Upper lobe of right lung (tissue), 1 donor: ENCODE measurements around the gene AK1. TPM values are rescaled to one million over a fixed set of nuclear protein-coding genes. Genes with fewer than 3 reads are reported as not detected.

ENCODE experiments used
- ATAC-seq: fragments of 200-7000 bp; cut with Tn5 transposase; one replicate; pipeline ENCODE4 v1.9.1; 2020; ENCODE audit warnings: mild to moderate bottlenecking, moderate library complexity
- DNase-seq: peaks from one replicate; pipeline ENCODE4 v3.0.0-alpha.2; 2020
- H3K27ac ChIP-seq: fragments of 200-600 bp; one replicate; pipeline ENCODE4 v1.8.0; 2022
- H3K27me3 ChIP-seq: fragments of 200-600 bp; one replicate; pipeline ENCODE4 v1.8.0; 2022; ENCODE audit warnings: mild to moderate bottlenecking
- H3K36me3 ChIP-seq: fragments of 200-600 bp; one replicate; pipeline ENCODE4 v1.8.0; 2022
- H3K4me1 ChIP-seq: fragments of 200-600 bp; one replicate; pipeline ENCODE4 v1.8.0; 2022
- H3K4me3 ChIP-seq: fragments of 200-600 bp; one replicate; pipeline ENCODE4 v1.8.0; 2022; ENCODE audit warnings: mild to moderate bottlenecking
- H3K9me3 ChIP-seq: fragments of 200-600 bp; one replicate; pipeline ENCODE4 v1.8.0; 2022
- CTCF ChIP-seq: fragments of 200-600 bp; IDR thresholded peaks from one replicate; pipeline ENCODE4 v1.8.0; 2022; ENCODE audit warnings: antibody characterized with exemption
- intact Hi-C: fragments of 100-400 bp; cut with DNase I; formaldehyde crosslinking; loops from one replicate; pipeline ENCODE4 v1.11.0; 2022
- microRNA-seq: library from miRNA; unstranded; fragments of <30 nt; microRNA quantifications from one replicate; pipeline ENCODE4 v1.2.0, GENCODE V29; 2020; ENCODE audit warnings: borderline microRNAs expressed
- total RNA-seq: library from RNA; stranded (reverse); fragmentation: NEBNext Ultra II Directional; extraction: Animal tissue kit (Norgen Biotek cat#: 25700); gene quantifications from one replicate; pipeline ENCODE4 v1.2.1, GENCODE V29; 2021
- donor health status: DM: no; HTN: yes; CAD: no; lungs with severe emphysema.

The AK1 gene
- total RNA-seq, 1 donor from 2014 or later = 158 TPM

GRCh38 chr9:127825319-127826051 is 52.0 kb downstream of the AK1 start:
- intact Hi-C loops = no loop called here
- peaks cover 39% of the 10 kb centered on the region for H3K4me1 ChIP-seq
- peaks cover 48% of the 10 kb centered on the region for H3K36me3 ChIP-seq
- DNase-seq (peak; percentile 78), ATAC-seq (peak; percentile 45)
- no peak overlapping the region for H3K4me3 ChIP-seq
- H3K27ac ChIP-seq = no peak overlapping the region
- TF ChIP-seq CTCF = peak; percentile 40
- H3K9me3 ChIP-seq = no peaks in the 10 kb centered on the region
- no peaks in the 10 kb centered on the region for H3K27me3 ChIP-seq

DNA sequence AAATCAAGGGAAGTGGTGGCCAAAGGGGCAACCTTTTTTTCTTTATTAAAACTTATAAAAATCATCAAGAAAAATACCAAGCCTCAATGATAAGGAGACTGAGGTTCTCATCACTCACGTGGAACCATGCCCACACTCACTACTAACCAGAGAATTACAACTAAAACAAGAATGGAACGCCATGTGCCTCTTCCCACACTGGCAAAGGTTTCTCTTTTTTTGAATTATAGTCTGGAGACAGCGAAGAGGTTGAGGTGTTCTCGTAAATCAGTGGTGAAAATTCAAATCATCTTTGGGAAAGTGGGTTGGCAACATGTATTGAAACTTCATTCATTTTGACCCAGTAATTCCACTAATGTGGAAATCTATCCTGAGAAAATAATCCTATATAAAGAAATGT is 55.4 kb downstream of the AK1 start:
- Histone ChIP-seq H3K36me3 (peaks cover 65% of the 10 kb centered on the region), H3K27ac (no peak overlapping the region)
- no peak for ATAC-seq

GRCh38 chr9:127818574-127818973 is 58.9 kb downstream of the AK1 start:
- TF ChIP-seq CTCF = no peak
- Histone ChIP-seq H3K4me1 (no peaks in the 10 kb centered on the region), H3K36me3 (peaks cover 76% of the 10 kb centered on the region), H3K27me3 (no peaks in the 10 kb centered on the region), H3K9me3 (no peaks in the 10 kb centered on the region), H3K4me3 (no peak overlapping the region), H3K27ac (no peak overlapping the region)
- intact Hi-C loops = no loop called here
- no peak for ATAC-seq
- no peak for DNase-seq

More for the DNA sequence above, 55.4 kb downstream of the AK1 start:
- intact Hi-C loops = no loop called here
- no peak for TF ChIP-seq CTCF
- Histone ChIP-seq H3K4me1 (peaks cover 6% of the 10 kb centered on the region), H3K4me3 (no peak overlapping the region), H3K9me3 (no peaks in the 10 kb centered on the region), H3K27me3 (no peaks in the 10 kb centered on the region)
- no peak for DNase-seq

DNA sequence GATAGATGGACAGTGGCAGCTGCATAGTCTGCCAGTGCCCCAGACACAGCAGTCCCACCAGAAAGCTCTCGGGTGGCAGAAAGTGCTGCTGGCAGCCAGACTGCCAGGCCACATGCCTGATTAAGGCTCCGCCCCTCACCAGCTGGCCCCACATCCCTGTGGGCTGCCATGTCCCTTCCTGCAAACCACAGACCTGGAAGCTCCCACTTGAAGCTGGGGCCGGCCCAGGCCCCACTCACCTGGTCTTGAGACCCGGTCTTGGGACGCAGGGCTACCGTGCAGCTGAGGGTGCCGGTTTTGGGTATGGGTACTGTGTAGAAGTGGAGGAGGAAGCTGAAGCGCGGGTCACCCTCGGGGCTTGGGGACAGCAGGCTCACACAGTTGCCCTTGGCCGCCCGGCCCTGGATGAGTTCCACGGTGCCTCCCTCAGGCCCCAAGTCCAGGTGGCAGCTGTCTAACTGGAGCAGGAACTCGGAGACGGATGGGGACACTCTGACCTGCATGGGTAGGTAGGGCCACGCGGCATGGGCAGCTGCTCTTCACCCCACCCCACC is 59.5 kb downstream of the AK1 start:
- Histone ChIP-seq H3K4me1 (no peaks in the 10 kb centered on the region), H3K9me3 (no peaks in the 10 kb centered on the region), H3K27ac (no peak overlapping the region), H3K27me3 (no peaks in the 10 kb centered on the region), H3K4me3 (no peak overlapping the region), H3K36me3 (peaks cover 81% of the 10 kb centered on the region)
- intact Hi-C loops = no loop called here
- no peak for TF ChIP-seq CTCF
- DNase-seq (no peak), ATAC-seq (no peak)

- no peak overlapping the region for H3K4me3 ChIP-seq
- H3K36me3 ChIP-seq = peaks cover 94% of the 10 kb centered on the region
- no peaks in the 10 kb centered on the region for H3K9me3 ChIP-seq
- H3K27me3 ChIP-seq = no peaks in the 10 kb centered on the region
- DNase-seq (no peak), ATAC-seq (no peak)
- intact Hi-C loops = no loop called here
- no peaks in the 10 kb centered on the region for H3K4me1 ChIP-seq
- no peak for TF ChIP-seq CTCF
- H3K27ac ChIP-seq = peak overlapping the region; percentile 6
Observed at GRCh38 chr9:127816728-127817127, 60.7 kb downstream of the AK1 start.

Small RNAs within 50 kb of the gene (microRNA-seq; reads per million reads assigned to microRNA genes)
- gene MIR4672 = not detected

Other genes with a start within 250 kb of the AK1 start
- 0.29 TPM for gene CFAP157, start 170.7 kb downstream of the AK1 start, total RNA-seq
- 8.0 TPM for gene PTRH1, start 162.0 kb downstream of the AK1 start, total RNA-seq
- 0.41 TPM for gene TTC16, start 161.6 kb downstream of the AK1 start, total RNA-seq
- 17.3 TPM for gene TOR2A, start 142.4 kb downstream of the AK1 start, total RNA-seq
- gene SH2D3C, start 99.0 kb downstream of the AK1 start, total RNA-seq = 85.3 TPM
- 99.1 TPM for gene CDK9, start 91.6 kb downstream of the AK1 start, total RNA-seq
- 68.9 TPM for gene FPGS, start 74.8 kb downstream of the AK1 start, total RNA-seq
- gene ENG, start 23.0 kb downstream of the AK1 start, total RNA-seq = 322 TPM
- gene ST6GALNAC6, start 21.9 kb upstream of the AK1 start, total RNA-seq = 94.7 TPM
- gene ST6GALNAC4, start 39.4 kb upstream of the AK1 start, total RNA-seq = 58.8 TPM
- gene PIP5KL1, start 53.1 kb upstream of the AK1 start, total RNA-seq = 3.5 TPM
- 37.1 TPM for gene DPM2, start 60.2 kb upstream of the AK1 start, total RNA-seq
- gene EEIG1, start 103.3 kb upstream of the AK1 start, total RNA-seq = 44.7 TPM
- gene NAIF1, start 189.6 kb upstream of the AK1 start, total RNA-seq = 11.8 TPM
- gene SLC25A25, start 190.6 kb upstream of the AK1 start, total RNA-seq = 34.7 TPM